NCI-H446 treated with DMSO at 0.1 percent for 48 hours (cell line): ENCODE data around the gene CRMP1.

Experiments
- DNase-seq: peaks from one replicate; lab custom pipeline; 2025; lab: John Stamatoyannopoulos, UW

The CRMP1 gene

GRCh38 chr4:5796976-5797375 lies 95.9 kb downstream of the CRMP1 start:
- no peak for DNase-seq

DNA sequence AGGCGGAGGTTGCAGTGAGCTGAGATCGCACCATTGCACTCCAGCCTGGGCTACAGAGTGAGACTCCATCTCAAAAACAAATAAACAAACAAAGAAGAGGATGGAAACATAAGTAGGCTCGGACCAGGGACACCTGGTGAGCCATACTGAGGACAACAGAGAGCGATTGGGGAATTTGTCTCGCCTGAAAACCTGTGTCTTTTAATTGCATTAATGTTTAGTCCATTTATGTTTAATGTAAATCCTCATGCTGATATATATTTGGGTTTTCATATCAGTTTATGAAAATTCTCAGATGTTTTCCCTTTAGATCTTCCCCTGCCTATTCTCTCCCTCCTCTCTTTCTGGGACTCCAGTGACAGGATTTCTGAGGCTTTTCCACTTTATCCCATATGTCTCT lies 97.3 kb downstream of the CRMP1 start:
- DNase-seq, result no peak

DNA sequence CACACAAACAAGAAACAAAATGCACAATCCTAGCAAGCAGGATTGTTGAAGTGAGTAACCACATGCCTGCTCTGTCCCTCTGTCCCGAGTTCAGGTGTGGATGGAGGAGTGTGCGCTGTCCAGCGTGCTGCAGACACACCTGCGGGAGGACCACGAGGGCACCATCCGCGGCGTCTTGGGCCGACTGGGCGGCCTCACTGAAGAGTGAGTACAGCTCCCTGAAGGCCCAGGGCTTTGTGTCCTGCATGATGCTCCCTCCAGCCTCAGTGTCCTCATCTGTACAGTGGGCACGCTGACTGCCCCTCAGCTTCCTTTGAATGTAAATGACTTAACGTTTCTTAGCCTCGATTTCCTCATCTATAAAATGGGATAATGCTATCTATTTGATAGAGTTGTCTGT lies 99.4 kb downstream of the CRMP1 start:
- DNase-seq, result no peak

DNA sequence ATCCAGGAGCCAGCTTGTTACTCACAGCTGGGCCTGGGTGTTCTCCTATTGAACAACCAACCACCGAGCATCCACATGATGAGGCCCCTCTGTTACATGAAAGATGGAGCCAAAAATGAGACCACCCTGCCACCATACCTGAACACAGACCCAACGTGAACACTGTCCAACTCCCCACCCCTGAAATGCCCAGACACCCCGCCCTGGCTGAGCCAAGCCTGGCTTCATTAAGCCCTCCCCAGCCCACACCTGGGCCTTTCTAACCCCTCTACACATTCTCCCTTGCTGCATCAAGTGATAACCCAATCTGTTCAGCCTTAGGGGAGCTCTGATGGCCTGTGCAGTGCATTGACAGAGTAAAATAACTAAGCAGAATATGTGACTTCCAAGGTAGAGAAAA lies 101.2 kb downstream of the CRMP1 start:
- no peak for DNase-seq

GRCh38 chr4:5790546-5790857 lies 102.4 kb downstream of the CRMP1 start:
- no peak for DNase-seq

GRCh38 chr4:5789141-5789540 lies 103.7 kb downstream of the CRMP1 start:
- DNase-seq, result no peak

GRCh38 chr4:5788144-5788543 lies 104.7 kb downstream of the CRMP1 start:
- no peak for DNase-seq

DNA sequence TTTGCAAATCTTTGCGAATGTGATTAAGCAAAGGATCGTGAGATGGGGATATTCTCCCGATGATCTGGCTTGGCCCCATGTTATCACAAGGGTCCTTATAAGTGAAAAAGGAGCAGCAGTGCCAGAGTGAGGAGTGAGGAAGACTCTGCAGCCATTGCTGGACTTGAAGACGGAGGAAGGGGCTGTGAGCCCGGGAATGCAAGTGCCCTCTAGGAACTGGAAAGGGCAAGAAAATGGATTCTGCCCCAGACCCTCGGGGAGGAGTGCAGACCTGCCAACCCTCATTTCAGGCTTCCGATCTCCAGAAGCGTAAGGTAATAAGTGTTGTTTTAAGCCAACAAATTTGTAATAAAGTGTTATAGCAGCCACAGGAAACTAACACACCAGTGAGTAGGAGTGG lies 105.6 kb downstream of the CRMP1 start:
- DNase-seq, result no peak

DNA sequence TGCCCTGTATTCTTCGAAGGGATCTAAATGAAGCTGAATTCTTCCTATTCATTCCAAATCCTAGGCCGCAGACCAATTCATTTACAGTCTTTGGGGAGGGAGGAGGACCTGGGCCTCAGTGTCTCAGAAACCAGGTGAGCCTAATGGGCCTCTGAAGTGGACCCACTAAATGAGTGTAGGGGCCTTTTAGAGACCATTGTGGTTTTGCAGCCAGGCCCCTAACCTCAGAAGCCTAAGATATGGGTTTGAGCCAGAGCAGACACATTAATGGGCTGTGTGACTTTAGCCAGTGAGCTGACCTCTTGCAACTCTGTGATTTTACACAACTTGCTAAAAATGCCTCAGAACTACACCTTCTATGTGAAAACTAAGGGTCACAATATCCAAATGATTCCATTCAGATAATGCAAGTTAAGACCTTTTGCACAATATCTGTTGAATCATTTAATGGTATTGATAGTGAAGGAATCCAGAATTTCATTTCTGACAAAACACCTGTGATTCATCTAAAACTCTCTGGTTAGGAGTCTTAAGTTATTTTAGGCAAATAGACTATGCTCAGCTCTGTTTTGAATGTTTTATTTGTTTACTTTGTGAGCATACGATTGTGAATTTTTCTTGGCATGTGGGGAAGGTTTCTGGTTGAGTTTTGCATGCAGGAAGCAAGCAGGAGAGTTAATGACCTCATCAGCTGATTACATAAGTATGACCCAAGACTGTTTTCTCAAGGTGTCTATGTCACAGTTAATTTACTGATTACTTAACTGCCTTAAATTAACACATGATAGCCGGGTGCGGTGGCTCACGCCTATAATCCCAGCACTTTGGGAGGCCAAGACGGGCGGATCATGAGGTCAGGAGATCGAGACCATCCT lies 106.8 kb downstream of the CRMP1 start:
- no peak for DNase-seq

DNA sequence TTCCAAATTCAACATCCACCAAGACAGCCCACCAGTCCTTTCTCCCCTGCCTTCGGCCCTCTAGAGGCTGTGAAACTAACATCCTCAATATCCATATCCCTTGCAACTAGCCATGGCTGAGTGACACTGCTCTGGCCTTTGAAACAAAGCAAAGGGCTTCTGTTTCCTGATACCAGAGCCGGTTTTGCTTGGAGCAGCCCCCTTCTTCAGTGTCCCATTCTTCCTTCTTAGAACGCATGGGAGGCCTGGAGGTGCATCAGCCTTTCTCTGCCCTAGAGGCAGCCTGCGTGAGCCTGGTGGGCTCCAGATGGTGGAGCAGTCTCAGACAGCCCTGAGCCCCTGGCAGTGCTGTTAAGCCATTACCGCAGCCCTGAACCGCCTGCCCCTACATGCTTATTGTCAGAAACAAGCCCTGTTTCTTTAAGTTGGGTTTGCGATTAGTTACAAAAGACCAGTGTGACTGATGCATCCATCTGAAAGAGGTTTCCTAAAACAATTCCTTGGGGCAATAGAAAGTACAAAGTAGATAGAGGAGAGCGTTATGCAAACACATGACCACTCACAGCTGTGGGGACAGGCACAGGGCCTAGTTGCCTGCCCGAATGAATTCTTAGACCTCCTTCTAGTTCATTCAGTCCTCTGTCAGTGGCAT lies 107.8 kb downstream of the CRMP1 start:
- DNase-seq, result no peak

DNA sequence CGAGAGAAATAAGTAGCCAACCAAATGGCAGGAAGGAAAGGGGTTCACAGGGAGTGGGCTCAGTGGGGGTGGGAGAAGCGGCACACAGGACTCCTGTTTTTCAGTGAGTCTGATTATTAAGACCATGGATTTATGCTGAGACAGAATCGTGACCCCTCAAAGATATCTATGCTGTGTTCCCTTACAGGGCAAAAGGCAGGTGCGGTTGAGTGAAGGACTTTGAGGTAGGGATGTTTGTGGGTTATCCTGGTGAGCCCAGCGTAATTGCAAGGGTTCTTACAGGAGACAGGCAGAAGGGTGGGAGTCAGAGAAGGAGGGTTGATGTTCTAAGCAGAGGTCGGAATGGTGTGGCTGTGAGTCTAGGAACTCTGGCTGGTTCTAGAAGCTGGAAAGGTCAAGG lies 108.9 kb downstream of the CRMP1 start:
- DNase-seq, result no peak

DNA sequence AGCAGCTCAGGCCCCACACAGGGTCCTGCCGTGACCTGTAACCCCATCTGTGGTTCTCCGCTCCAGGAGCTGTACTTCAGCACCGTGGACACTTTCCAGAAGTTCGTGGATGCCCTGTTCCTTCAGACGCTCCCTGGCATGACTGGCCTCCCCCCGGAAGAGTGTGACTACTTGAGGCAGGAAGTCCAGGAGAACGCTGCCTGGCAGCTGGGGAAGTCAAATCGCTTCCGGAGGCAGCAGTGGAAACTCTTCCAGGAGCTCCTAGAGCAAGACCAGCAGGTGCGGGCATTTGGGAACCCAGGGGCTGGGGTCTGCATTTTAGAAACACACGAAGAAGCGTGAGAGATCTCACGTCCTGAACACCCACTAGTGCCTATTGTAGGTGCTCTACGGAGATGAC lies 109.4 kb downstream of the CRMP1 start:
- no peak for DNase-seq

DNA sequence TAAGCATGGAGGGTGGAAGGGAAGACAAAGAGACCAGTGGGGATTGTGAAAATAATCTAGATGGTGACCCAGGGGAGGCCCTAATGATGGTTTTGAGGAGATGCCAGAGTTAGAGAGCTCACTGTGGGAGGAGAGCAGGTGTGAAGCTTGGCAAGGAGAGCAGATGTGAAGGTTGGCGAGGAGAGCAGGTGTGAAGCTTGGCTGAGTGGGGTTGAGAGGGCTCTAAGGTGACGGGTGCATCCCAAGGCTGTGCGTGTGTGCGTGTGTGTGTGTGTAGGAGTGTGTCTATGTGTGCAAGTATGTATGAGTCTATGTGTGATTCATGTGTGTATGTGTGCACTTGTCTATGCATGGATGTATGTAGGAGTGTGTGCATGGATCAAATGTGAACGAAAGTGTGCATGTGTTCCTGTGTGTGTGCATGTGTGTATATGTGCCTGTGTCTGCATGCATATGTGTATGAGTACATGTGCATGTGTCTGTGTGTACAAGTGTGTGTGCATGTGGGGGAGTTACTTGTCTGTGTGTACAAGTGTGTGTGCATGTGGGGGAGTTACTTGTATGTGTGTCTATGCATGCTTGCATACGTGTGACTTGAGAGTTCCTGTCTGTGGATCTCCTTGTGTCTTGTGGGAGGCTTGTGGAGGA lies 109.9 kb downstream of the CRMP1 start:
- no peak for DNase-seq

DNA sequence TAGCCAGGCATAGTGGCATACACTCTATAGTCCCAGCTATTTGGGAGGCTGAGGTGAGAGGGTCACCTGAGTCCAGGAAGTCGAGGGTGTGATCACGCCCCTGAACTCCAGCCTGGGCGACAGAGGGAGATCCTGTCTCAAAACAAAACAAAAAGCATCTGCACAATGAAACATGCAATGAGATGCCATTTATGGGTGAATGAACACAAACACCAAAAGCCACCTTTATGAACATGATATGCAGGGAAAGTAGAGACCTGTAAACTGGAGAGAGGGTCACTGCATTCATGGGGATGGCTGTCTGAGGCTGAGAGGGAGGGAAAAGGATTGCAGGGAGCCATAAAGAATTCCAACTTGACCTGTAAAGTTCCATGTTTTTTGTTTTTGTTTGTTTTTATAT lies 111.2 kb downstream of the CRMP1 start:
- DNase-seq, result no peak

DNA sequence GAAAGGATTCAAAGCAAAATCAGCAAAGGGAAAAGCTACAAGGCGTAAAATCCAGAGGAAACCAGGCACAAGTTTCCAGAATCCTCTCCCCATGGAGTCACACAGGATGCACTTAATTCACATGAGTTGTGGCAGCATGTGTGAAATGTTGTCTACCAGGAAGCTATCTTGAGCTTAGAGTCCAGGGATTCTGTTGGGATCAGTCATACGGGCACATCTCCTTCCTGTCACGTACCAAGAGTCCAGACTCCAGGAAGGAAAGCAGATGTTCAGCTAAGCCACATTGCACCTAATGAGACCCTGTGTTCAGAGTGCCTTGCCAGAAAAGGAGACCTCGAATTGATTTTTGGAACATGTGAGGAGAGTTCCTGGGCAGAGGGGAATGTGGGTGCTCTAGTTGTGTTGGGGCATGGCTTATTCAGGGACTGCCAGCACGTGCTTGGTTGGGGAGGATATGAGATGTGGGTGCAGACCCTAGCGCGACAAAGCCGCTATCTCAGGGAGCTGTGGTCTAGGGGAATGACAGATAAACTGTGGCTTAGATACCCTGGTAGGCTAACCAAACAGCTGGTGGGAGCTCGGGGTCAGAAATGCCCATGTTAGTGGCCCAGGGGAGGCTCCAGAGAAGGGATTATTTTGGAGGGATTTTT lies 111.9 kb downstream of the CRMP1 start:
- no peak for DNase-seq

DNA sequence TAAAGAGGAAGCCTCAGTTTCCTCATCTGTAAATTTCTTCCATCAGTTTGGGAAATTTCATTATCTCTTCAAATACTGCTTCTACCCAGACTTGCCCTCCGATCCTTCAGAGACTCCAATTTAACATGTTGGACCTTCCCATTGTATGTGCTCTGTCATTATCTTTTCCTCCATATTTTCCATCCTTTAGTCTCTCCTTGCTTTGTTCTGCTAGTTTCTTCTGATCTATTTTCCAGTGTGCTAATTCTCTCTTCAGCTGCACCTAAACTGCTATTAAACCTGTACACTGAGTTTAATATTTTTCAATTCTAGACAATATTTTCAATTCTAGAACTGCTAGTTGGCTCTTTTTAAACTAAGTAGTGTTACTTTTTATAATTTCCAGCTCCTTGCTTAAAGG lies 116.4 kb downstream of the CRMP1 start:
- DNase-seq, result no peak

- no peak for DNase-seq
Observed at GRCh38 chr4:5774416-5775036, 118.4 kb downstream of the CRMP1 start.

DNA sequence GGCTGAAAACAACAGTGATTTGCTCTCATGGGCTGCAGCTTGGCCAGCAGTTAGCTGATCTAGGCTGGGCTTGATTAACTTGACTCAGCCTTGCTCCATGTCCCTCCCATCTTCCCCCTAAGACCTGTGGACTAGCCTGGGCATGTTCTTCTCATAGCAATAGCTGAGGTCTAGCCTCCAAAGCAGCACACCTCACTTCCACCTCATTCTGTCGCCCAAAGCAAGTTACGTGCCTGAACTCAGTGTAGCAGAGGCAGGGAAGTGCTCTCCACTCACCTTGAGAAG lies 119.7 kb downstream of the CRMP1 start:
- DNase-seq, result no peak

GRCh38 chr4:5772528-5773270 lies 120.2 kb downstream of the CRMP1 start:
- no peak for DNase-seq
